ENCODE data around the gene ERF.
A peak's percentile ranks its signal among the peaks of the same experiment; 100 is the strongest.

The ERF gene

GRCh38 chr19:42255766-42256745, 1.1 kb upstream of the ERF start:
- no peak for TF ChIP-seq MAX (IDR thresholded peaks at IDR 0.05; ENCODE audit: low read depth, low read length)
- no peak for TF ChIP-seq CTCF (IDR thresholded peaks at IDR 0.05; ENCODE audit: low read depth, low read length)
- no peak for TF ChIP-seq POLR2A (IDR thresholded peaks at IDR 0.05; ENCODE audit: extremely low read depth, insufficient read length)
- TF ChIP-seq MYC (IDR thresholded peaks at IDR 0.05; ENCODE audit: low read depth, low read length): no peak
- H3K4me3 ChIP-seq (ENCODE audit: low read depth, low read length): peak overlapping the region; percentile 16
- DNase-seq (ENCODE audit: low read depth): peak; percentile 30

- no peak for TF ChIP-seq POLR2A (IDR thresholded peaks at IDR 0.05; ENCODE audit: extremely low read depth, insufficient read length)
- no peak for TF ChIP-seq CTCF (IDR thresholded peaks at IDR 0.05; ENCODE audit: low read depth, low read length)
- TF ChIP-seq MAX (IDR thresholded peaks at IDR 0.05; ENCODE audit: low read depth, low read length): 0 out of 2 replicates have a peak, but pooled peaks have one; percentile 2
- no peak for TF ChIP-seq MYC (IDR thresholded peaks at IDR 0.05; ENCODE audit: low read depth, low read length)
- peak; percentile 79 for DNase-seq (ENCODE audit: low read depth)
- peak overlapping the region; percentile 67 for H3K4me3 ChIP-seq (ENCODE audit: low read depth, low read length)
Observed at GRCh38 chr19:42254089-42254849, 659 bp downstream of the ERF start.

DNA sequence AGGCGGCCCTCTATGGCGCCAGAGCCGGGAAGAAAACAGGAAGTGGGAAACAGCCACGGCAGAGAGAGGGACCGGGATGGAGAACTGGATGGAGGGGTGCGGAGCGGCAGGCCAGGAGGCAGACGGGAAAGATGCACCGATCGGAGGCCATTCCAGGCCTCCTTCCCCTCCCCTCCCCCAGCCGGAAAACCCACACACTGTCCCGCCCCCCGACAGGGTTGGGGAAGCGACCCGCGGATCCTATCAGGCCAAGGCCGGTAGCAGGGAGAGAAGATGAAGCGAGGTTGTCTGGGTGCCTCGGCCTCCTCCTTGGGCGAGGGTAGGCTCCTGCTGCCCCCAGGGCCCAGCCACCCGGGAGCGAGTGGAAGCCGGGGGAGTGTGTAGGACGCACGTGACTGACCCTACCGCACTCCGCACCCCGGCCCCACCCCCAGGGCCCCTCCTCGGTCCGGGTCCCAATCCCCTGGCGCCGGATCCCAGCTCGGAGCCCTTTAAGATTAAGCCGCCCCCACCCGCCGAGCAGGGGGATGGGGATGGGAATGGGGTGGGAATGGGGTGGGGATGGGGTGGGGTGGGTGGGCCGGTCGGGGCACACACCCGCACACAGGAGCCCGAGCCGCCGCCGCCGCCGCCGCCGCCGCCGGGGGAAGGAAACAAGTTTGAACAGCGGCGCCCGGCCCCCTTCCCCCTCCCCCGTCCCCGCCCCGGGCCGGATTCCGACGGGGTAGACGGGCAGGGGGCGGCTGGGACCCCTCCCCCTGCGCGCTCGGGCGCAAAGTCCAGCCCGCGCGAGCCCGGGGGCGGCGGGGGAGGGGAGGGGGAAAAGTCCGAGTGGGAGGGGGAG, 1.5 kb downstream of the ERF start:
- peak overlapping the region; percentile 67 for H3K4me3 ChIP-seq (ENCODE audit: low read depth, low read length)
- DNase-seq (ENCODE audit: low read depth): peak; percentile 66
- TF ChIP-seq MAX (IDR thresholded peaks at IDR 0.05; ENCODE audit: low read depth, low read length) (peak; percentile 78), POLR2A (IDR thresholded peaks at IDR 0.05; ENCODE audit: extremely low read depth, insufficient read length) (no peak)

DNA sequence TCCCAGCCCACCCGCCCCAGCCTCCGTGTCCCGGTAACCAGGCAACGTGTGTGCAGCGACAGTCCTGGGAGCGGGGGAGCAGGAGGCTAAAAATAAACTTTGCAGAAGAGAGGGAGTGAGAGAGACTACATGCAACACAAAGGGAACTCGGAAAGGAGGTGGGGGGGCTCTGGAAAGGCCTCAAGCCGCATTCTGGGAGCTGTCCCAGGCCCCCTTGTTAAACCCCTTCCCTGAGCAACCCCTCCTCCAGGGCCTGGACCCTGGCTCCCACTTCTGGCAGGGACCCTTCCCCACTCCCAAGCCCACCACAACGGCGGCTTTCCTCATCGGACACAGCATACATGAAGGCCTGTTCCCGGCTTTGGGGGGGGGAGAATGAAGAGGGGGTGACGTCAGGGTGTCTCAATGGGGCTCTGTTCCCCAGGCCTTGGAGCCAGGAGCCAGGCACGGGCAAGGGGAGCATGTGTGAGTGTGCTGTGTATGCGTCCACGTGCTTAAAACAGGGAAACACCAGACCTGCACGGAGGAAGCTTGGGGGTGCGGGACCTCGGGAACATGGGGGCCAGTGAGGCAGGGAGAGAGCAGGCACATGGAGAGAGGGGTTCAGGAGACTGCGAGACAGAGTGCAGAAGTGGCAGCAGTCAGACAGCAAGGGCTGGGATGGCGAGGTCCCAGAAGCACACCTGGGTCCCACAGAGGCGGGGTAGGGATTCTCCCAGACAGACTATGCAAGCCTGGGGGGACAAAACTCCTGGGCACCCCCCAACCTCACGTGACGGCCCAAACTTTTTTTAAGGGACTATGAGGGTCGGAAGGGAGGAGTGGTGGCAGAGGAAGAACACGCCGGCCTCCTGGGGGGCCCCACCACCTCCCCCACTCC, 2.3 kb downstream of the ERF start:
- peak overlapping the region; percentile 64 for H3K4me3 ChIP-seq (ENCODE audit: low read depth, low read length)
- no peak for DNase-seq (ENCODE audit: low read depth)
- peak; percentile 19; the same call in 1 of the 2 replicates for TF ChIP-seq MAX (IDR thresholded peaks at IDR 0.05; ENCODE audit: low read depth, low read length)
- TF ChIP-seq MYC (IDR thresholded peaks at IDR 0.05; ENCODE audit: low read depth, low read length): no peak

DNA sequence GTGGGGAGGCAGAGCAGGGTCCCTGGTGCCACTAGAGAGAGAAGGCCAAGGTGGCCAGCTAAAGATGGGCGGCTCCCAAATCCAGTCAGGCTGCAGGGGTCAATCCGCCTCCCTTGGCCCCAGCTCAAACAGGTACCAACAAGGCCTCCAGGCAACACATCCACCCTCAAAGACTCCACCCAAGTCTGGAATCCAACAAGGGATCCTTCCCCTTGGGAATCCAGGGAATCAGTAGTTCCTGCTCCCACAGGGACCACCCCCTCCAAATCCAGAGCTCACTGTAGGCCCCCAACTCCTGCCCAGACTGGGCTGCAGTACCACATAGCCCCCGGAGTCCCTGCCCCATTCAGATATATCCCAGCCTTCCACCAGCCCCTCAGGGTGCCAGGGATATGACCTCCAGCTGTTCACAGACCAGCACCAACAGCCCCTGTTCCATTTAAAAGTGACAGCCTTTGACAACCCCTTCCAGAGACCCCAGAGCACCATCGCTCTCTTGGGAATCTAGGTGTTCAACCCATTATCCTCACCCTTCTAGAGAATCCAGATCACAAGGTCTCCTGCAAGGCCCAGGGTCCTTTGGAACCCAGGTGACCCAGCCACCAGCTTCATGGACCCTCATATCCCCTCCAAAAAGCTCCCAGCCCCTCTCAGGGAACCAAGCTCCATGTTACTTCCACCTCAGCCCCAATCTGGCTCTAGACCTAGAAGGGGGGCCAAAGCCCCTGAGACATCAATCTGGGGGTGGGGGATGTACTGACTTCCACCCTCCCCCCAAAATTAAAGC, 3.2 kb downstream of the ERF start:
- no peak for TF ChIP-seq MAX (IDR thresholded peaks at IDR 0.05; ENCODE audit: low read depth, low read length)
- no peak for TF ChIP-seq CTCF (IDR thresholded peaks at IDR 0.05; ENCODE audit: low read depth, low read length)
- no peak for TF ChIP-seq MYC (IDR thresholded peaks at IDR 0.05; ENCODE audit: low read depth, low read length)
- no peak for TF ChIP-seq POLR2A (IDR thresholded peaks at IDR 0.05; ENCODE audit: extremely low read depth, insufficient read length)
- DNase-seq (ENCODE audit: low read depth): no peak
- no peak overlapping the region for H3K4me3 ChIP-seq (ENCODE audit: low read depth, low read length)
